NT2/D1 (cell line): ENCODE results near the gene HMGA1.
"Not testable (repeated sequence)": the region's sequence is repeated elsewhere in the genome, so short reads cannot be mapped to it uniquely, and the experiment has no call there.

Source experiments
- DNase-seq: peaks from one replicate; pipeline ENCODE4 v3.0.0-alpha.2; 2011; ENCODE audit warnings: low read depth, low spot score
- H3K27me3 ChIP-seq: 2 replicates; pipeline ENCODE4 v1.6.0; 2011; ENCODE audit warnings: mild to moderate bottlenecking; ENCODE audit not compliant: insufficient read length, insufficient read depth
- H3K36me3 ChIP-seq: 2 replicates; pipeline ENCODE4 v1.6.1; 2011; ENCODE audit warnings: mild to moderate bottlenecking, low read length, mixed read lengths; ENCODE audit not compliant: insufficient read depth, insufficient read length
- H3K4me1 ChIP-seq: 2 replicates; pipeline ENCODE4 v1.5.1; 2011; ENCODE audit not compliant: insufficient read depth, insufficient read length
- H3K4me3 ChIP-seq: 2 replicates; pipeline ENCODE4 v1.5.1; 2011; ENCODE audit warnings: low read depth; ENCODE audit not compliant: insufficient read length
- H3K9ac ChIP-seq: 2 replicates; pipeline ENCODE4 v1.6.0; 2011; ENCODE audit warnings: low read depth; ENCODE audit not compliant: insufficient read length
- H3K9me3 ChIP-seq: 2 replicates; pipeline ENCODE4 v1.5.1; 2011; ENCODE audit warnings: mild to moderate bottlenecking, low read length; ENCODE audit not compliant: insufficient read depth
- SUZ12 ChIP-seq: IDR thresholded peaks from 2 replicates; pipeline ENCODE4 v1.6.1; 2011; ENCODE audit not compliant: insufficient read length, insufficient read depth; ENCODE audit errors: extremely low read depth
- YY1 ChIP-seq: IDR thresholded peaks from 2 replicates; pipeline ENCODE4 v1.6.1; 2011; ENCODE audit not compliant: insufficient read length, insufficient read depth
- ZNF274 ChIP-seq: IDR thresholded peaks from 2 replicates; pipeline ENCODE4 v1.6.1; 2011; ENCODE audit warnings: mild to moderate bottlenecking, low read depth, low read length

Gene HMGA1

DNA sequence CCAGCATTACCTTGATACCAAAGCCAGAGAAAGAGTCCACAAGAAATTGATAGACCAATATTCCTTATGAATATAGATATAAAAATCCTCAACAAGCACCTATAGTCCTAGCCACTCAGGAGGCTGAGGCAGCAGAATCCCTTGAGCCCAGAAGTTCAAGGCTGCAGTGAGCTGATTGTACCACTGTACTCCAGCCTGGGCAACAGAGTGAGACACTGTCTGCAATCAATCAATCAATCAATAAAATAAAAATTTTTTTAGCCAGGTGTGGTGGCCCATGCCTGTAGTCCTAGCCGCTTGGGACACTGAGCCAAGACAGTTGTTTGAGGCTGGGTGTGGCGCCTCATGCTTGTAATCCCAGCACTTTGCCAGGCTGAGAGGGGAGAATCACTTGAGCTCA, 31.1 kb downstream of the HMGA1 start:
- H3K9me3 ChIP-seq = no peaks in the 10 kb centered on the region; the same call in 1 of the 2 replicates
- no peaks in the 10 kb centered on the region for H3K36me3 ChIP-seq
- no peaks in the 10 kb centered on the region for H3K27me3 ChIP-seq
- DNase-seq = no peak
- no peak for TF ChIP-seq SUZ12
- TF ChIP-seq ZNF274 = no peak
- no peak for TF ChIP-seq YY1
- H3K4me3 ChIP-seq = no peak overlapping the region
- no peak overlapping the region for H3K9ac ChIP-seq
- H3K4me1 ChIP-seq = peaks cover 2% of the 10 kb centered on the region

DNA sequence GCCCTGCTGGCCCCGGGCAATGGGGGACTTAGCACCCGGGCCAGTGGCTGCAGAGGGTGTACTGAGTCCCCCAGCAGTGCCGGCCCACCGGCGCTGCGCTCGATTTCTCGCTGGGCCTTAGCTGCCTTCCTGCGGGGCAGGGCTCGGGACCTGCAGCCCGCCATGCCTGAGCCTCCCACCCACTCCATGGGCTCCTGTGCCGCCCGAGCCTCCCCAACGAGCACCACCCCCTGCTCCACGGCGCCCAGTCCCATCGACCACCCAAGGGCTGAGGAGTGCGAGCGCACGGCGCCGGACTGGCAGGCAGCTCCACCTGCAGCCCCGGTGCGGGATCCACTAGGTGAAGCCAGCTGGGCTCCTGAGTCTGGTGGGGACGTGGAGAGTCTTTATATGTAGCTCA, 32.5 kb downstream of the HMGA1 start:
- not testable (repeated sequence) for H3K4me1 ChIP-seq, H3K9ac ChIP-seq, DNase-seq, H3K4me3 ChIP-seq, H3K27me3 ChIP-seq, H3K36me3 ChIP-seq, H3K9me3 ChIP-seq

DNA sequence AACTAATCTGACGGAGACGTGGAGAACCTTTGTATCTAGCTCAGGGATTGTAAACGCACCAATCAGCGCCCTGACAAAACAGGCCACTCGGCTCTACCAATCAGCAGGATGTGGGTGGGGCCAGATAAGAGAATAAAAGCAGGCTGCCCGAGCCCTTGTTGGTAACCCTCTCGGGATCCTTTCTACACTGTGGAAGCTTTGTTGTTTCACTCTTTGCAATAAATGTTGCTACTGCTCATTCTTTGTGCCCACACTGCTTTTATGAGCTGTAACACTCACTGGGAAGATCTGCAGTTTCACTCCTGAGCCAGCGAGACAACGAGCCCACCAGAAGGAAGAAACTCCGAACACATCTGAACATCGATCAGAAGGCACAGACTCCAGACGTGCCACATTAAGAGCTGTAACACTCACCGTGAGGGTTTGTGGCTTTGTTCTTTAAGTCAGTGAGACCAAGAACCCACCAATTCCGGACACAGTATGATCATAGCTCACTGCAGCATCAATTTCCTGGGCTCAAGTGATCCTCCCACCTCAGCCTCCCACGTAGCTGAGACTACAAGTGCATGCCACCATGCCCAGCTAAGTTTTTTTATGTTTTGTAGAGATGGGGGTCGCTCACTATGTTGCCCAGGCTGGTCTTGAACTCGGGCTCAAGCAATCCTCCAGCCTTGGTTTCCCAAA, 33.1 kb downstream of the HMGA1 start:
- not testable (repeated sequence) for DNase-seq, H3K4me1 ChIP-seq, H3K27me3 ChIP-seq, H3K9ac ChIP-seq, H3K36me3 ChIP-seq, H3K9me3 ChIP-seq, H3K4me3 ChIP-seq

DNA sequence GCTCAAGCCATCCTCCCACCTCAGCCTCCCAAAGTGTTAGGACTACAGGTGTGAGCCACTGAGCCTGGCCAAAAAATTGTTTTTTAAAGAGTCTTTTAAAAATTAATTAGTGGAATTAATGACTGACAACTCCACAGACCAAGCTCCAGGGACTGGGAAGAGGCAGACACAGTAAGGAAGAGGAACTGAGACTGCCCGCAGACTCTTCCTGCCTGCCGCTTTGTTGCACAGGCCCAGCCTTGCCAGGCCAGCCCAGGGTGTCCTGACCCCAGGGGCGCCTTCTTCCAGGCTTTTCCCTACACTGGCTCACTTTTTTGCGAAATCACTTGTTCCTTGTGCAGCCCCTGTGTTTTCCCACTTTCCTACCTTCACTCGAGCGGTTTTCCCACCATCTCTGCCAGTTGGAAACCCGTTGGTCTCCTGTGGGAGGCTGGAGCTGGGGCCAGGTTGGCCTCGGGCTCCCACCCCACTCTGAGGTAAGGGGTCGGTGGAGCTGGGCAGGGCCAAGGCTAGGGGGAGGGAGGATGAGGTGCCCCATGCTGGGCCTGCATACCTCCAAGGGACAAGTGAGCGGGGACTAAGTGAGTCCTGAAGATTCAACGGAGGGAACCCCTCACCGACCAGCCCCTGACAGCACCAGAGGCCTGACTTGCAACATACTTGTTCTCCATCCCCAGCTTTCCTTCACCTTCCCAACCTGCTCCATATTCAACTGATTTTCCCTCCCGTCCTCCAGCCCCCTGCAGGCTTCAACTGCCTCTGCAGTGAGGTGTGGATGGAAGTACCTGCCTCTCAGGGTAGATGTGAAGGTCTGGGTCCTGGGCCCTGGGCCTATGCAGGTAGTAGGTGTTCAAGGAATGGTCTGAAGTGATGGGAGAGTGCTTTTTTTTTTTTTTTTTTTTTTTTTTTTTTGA, 35.6 kb downstream of the HMGA1 start:
- H3K9ac ChIP-seq = no peak overlapping the region
- no peaks in the 10 kb centered on the region for H3K36me3 ChIP-seq
- H3K4me3 ChIP-seq = no peak overlapping the region
- no peaks in the 10 kb centered on the region for H3K27me3 ChIP-seq
- no peaks in the 10 kb centered on the region for H3K9me3 ChIP-seq
- no peak for TF ChIP-seq ZNF274
- no peak for TF ChIP-seq SUZ12
- TF ChIP-seq YY1 = no peak
- no peak for DNase-seq
- H3K4me1 ChIP-seq = peaks cover 2% of the 10 kb centered on the region

DNA sequence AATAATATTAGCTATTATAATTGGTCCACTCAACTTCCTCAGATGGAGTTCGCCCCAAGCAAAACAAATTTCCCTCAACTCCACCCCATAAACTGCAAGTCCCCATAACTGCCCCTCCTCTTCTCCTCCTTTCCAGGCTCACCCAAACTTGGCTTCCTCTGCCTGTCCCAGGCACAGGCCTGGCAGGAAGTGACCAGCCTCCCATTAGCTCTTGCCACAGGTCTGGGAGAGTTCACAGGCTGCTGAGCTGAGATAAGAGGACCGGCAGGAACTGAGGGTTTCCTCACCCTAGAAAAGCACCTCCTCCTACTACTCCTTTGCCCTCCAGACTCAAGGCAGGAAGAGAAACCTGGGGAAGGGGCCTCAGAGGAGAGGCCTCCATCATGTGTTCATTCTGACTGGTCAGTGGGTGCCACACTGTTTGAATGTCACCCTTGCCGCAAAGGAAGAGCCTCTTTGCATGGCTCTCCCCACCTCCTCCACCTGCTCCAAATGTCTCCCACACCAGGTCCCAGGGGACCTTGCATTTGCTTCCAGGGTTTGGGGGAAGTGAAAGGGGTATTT, 36.7 kb downstream of the HMGA1 start:
- no peak overlapping the region for H3K9ac ChIP-seq
- no peaks in the 10 kb centered on the region for H3K27me3 ChIP-seq
- no peak for DNase-seq
- H3K4me1 ChIP-seq = peaks cover 2% of the 10 kb centered on the region
- H3K4me3 ChIP-seq = no peak overlapping the region
- no peaks in the 10 kb centered on the region for H3K36me3 ChIP-seq
- TF ChIP-seq ZNF274 = no peak
- no peak for TF ChIP-seq YY1
- H3K9me3 ChIP-seq = no peaks in the 10 kb centered on the region

DNA sequence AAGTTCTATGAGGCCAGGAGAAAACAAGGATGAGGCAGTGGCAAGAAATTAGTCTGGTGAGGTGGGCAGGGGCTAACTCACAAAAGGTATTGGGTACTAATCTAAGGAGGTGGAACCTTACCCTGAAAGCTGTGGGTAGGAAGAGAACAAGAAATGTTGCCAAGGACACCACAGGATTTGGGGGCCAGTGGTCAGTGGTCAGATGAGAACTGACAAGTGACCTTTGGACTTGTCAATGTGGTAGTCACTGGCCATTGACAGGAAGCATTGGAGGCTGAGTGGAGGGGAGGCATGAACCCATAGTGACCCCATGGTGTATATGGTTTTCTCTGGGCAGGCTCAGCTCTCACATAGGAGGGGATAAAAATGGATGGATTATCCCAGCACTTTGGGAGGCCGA, 37.5 kb downstream of the HMGA1 start:
- no peak for DNase-seq
- H3K4me3 ChIP-seq = no peak overlapping the region
- H3K36me3 ChIP-seq = no peaks in the 10 kb centered on the region
- H3K4me1 ChIP-seq = peaks cover 2% of the 10 kb centered on the region
- H3K9ac ChIP-seq = no peak overlapping the region
- H3K27me3 ChIP-seq = no peaks in the 10 kb centered on the region
- no peak for TF ChIP-seq YY1
- TF ChIP-seq ZNF274 = no peak
- TF ChIP-seq SUZ12 = no peak
- no peaks in the 10 kb centered on the region for H3K9me3 ChIP-seq

DNA sequence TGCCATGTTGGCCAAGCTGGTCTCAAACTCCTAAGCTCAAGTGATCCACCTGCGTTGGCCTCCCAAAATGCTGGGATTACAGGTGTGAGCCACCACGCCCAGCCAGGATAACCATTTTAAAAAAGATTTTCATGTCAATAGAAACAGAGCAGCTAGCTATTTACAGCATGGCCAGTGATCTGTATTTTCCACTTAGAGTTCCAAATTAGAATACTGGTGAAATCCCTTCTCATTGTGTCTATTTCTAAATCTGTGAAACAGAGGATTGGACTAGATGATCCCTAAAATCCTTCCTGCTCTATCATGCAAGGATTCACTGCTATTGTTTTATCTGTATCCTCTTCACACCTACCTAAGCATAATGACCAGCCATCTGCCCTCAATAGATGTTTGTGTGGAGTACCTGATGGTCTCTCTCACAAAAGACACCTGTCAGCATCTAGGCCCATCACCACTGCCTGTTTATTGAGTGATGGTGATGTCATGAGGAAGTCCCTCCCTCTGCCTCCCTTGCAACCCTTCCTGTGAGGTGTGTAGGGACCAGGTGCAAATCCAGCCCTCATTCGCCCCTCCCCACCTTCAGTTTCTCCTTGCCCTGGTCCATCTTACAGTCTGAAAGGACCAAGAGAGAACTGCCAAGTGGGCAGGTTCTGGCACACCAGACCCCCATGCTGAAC, 38.6 kb downstream of the HMGA1 start:
- TF ChIP-seq YY1 = no peak
- no peak for TF ChIP-seq SUZ12
- no peak for TF ChIP-seq ZNF274
- H3K27me3 ChIP-seq = no peaks in the 10 kb centered on the region
- DNase-seq = no peak
- peaks cover 2% of the 10 kb centered on the region for H3K4me1 ChIP-seq
- no peak overlapping the region for H3K9ac ChIP-seq
- no peak overlapping the region for H3K4me3 ChIP-seq
- H3K9me3 ChIP-seq = no peaks in the 10 kb centered on the region
- peaks cover 9% of the 10 kb centered on the region for H3K36me3 ChIP-seq
